ENCODE results near the gene KCNE5. TPM values are rescaled to one million over a fixed set of nuclear protein-coding genes. Genes with fewer than 3 reads are reported as not detected.

Gene KCNE5
- total RNA-seq, 1 donor from 2014 or later: not detected

DNA sequence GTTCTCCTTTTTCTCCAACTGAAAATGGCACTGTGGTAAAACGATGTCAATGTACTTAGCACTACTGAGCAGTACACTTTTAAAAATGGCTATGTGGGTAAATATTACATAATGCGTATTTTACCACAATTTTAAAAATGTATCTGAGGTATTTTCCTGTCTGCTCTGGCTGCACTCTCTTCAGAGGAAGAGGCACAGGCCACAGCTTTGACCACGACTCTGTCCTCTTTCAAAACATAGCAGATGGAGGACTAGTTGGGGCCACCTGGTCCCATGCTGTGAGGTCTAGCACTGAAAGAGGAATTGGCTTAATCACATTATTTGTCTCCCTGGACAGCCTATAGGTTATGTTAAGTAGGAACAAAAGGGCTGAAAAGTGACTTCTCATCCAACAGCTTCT, 5.2 kb downstream of the KCNE5 start:
- DNase-seq (ENCODE audit: low read depth): no peak
- no peaks in the 10 kb centered on the region for H3K27me3 ChIP-seq (ENCODE audit: control insufficient read depth, insufficient read depth, low read length)

DNA sequence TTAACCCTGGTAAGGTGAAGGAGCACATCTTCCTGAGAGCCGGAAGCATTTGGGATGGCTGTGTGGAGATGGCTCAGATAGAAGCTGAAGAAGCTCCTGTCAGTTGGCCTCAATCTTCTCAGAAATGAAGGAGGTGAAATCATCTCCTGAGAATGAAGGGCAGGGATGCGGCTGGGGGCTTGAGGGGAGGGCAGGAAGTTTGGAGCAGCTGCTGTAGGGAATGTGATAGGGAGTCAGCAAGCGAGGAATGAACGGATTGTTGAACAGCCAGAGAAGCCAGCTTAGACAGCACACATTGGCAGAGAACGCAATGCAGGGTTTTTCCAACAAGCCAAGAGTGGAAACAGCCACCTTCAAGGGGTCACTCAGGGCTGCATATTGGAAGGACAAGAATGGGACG, 10.0 kb downstream of the KCNE5 start:
- TF ChIP-seq CTCF (IDR thresholded peaks at IDR 0.05; ENCODE audit: insufficient read depth, low read length, poor library complexity, severe bottlenecking): no peak
- no peaks in the 10 kb centered on the region for H3K36me3 ChIP-seq (ENCODE audit: control insufficient read depth, insufficient read depth, low read length)
- H3K4me3 ChIP-seq (ENCODE audit: low read depth, low read length): no peak overlapping the region
- DNase-seq (ENCODE audit: low read depth): no peak
- no peaks in the 10 kb centered on the region for H3K27me3 ChIP-seq (ENCODE audit: control insufficient read depth, insufficient read depth, low read length)

More for the DNA sequence above, 5.2 kb downstream of the KCNE5 start:
- Histone ChIP-seq H3K36me3 (ENCODE audit: control insufficient read depth, insufficient read depth, low read length) (no peaks in the 10 kb centered on the region), H3K4me3 (ENCODE audit: low read depth, low read length) (no peak overlapping the region)
- TF ChIP-seq CTCF (IDR thresholded peaks at IDR 0.05; ENCODE audit: insufficient read depth, low read length, poor library complexity, severe bottlenecking): no peak

DNA sequence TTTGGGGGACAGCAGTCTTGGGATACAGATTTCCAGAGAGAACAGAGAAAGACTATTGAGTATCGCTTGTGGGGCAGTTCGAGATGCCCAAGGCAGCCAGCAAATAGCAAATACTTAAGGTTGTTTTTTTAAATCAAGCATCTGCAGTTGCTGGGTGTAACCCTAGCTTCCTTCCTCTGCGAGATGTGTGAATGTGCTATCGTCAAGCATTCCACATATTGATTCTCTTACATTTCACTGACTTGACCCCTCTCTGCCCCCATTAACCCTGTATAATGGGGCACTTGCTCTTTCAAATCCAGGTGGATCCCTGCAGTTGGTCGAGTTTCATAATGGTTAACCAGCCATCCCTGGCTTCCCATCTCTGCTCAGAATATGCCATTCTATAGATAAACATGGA, 23.5 kb downstream of the KCNE5 start:
- H3K27me3 ChIP-seq (ENCODE audit: control insufficient read depth, insufficient read depth, low read length): peaks cover 8% of the 10 kb centered on the region

DNA sequence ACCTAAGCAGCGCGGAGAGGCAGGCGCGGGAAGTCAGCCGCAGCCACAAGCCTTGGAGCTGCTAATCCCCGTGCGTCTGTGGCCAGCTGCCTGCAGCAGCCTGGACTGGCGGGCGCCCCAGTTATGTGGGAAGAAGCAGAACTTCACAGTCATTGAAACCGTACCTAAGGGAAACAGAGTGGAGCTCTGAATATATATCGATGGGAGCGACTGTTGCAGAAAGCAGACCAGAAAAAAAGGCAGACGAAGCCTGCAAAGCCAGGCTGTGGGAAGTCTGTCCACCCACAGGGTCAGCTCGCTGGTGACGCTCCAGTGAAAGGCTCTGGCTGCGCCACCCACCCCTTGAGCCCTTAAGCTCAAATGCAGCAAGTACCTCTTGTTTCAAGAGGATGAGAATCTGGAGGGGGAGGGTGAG, 24.7 kb downstream of the KCNE5 start:
- peaks cover 8% of the 10 kb centered on the region for H3K27me3 ChIP-seq (ENCODE audit: control insufficient read depth, insufficient read depth, low read length)
- no peak for TF ChIP-seq CTCF (IDR thresholded peaks at IDR 0.05; ENCODE audit: insufficient read depth, low read length, poor library complexity, severe bottlenecking)
- no peaks in the 10 kb centered on the region for H3K36me3 ChIP-seq (ENCODE audit: control insufficient read depth, insufficient read depth, low read length)
- no peak for DNase-seq (ENCODE audit: low read depth)
- no peak overlapping the region for H3K4me3 ChIP-seq (ENCODE audit: low read depth, low read length)

More for the DNA sequence above, 23.5 kb downstream of the KCNE5 start:
- no peaks in the 10 kb centered on the region for H3K36me3 ChIP-seq (ENCODE audit: control insufficient read depth, insufficient read depth, low read length)
- DNase-seq (ENCODE audit: low read depth): no peak
- no peak for TF ChIP-seq CTCF (IDR thresholded peaks at IDR 0.05; ENCODE audit: insufficient read depth, low read length, poor library complexity, severe bottlenecking)
- no peak overlapping the region for H3K4me3 ChIP-seq (ENCODE audit: low read depth, low read length)

GRCh38 chrX:109596015-109596414, 29.0 kb downstream of the KCNE5 start:
- DNase-seq (ENCODE audit: low read depth): no peak
- H3K36me3 ChIP-seq (ENCODE audit: control insufficient read depth, insufficient read depth, low read length): no peaks in the 10 kb centered on the region
- no peak for TF ChIP-seq CTCF (IDR thresholded peaks at IDR 0.05; ENCODE audit: insufficient read depth, low read length, poor library complexity, severe bottlenecking)
- H3K4me3 ChIP-seq (ENCODE audit: low read depth, low read length): no peak overlapping the region
- H3K27me3 ChIP-seq (ENCODE audit: control insufficient read depth, insufficient read depth, low read length): peaks cover 8% of the 10 kb centered on the region

GRCh38 chrX:109590176-109590575, 34.8 kb downstream of the KCNE5 start:
- H3K27me3 ChIP-seq (ENCODE audit: control insufficient read depth, insufficient read depth, low read length): peaks cover 4% of the 10 kb centered on the region
- TF ChIP-seq CTCF (IDR thresholded peaks at IDR 0.05; ENCODE audit: insufficient read depth, low read length, poor library complexity, severe bottlenecking): no peak
- no peaks in the 10 kb centered on the region for H3K36me3 ChIP-seq (ENCODE audit: control insufficient read depth, insufficient read depth, low read length)
- no peak for DNase-seq (ENCODE audit: low read depth)
- H3K4me3 ChIP-seq (ENCODE audit: low read depth, low read length): no peak overlapping the region

Data from kidney epithelial cell (primary cell).